IPS DF 6.9 (cell line): ENCODE data around the gene HTD2.

ENCODE experiments used
- DNase-seq: peaks from one replicate; pipeline ENCODE4 v3.0.0-alpha.2; 2013; ENCODE audit warnings: low read depth, low spot score
- H3K27ac ChIP-seq: one replicate; pipeline ENCODE4 v1.5.1; 2013; ENCODE audit warnings: low read length, control low read depth
- H3K27me3 ChIP-seq: 2 replicates; pipeline ENCODE4 v1.6.1; 2013; ENCODE audit warnings: mild to moderate bottlenecking, low read length; ENCODE audit not compliant: control insufficient read depth, insufficient read depth
- H3K36me3 ChIP-seq: 2 replicates; pipeline ENCODE4 v1.6.1; 2013; ENCODE audit warnings: low read length; ENCODE audit not compliant: control insufficient read depth, insufficient read depth
- H3K4me1 ChIP-seq: 2 replicates; pipeline ENCODE4 v1.6.1; 2013; ENCODE audit warnings: low read length; ENCODE audit not compliant: control insufficient read depth, insufficient read depth
- H3K4me3 ChIP-seq: 2 replicates; pipeline ENCODE4 v1.5.1; 2013; ENCODE audit warnings: mild to moderate bottlenecking, low read length
- H3K9me3 ChIP-seq: 2 replicates; pipeline ENCODE4 v1.6.1; 2013; ENCODE audit warnings: low read length, inconsistent platforms; ENCODE audit not compliant: control insufficient read depth, insufficient read depth
- WGBS: extraction: QIAGEN DNeasy Blood & Tissue Kit; methylation state at CpG from one replicate; pipeline ENCODE4 v1.1.7; 2013; ENCODE audit warnings: mixed read lengths, missing lambda C conversion rate; ENCODE audit not compliant: insufficient read length, insufficient coverage; 5-methylcytosine and 5-hydroxymethylcytosine counted together

Gene HTD2

GRCh38 chr3:58357402-58357801 is 51.1 kb downstream of the HTD2 start:
- DNase-seq = no peak
- H3K36me3 ChIP-seq = no peaks in the 10 kb centered on the region
- no peaks in the 10 kb centered on the region for H3K27me3 ChIP-seq
- no peaks in the 10 kb centered on the region for H3K4me1 ChIP-seq
- no peaks in the 10 kb centered on the region for H3K9me3 ChIP-seq
- no peak overlapping the region for H3K4me3 ChIP-seq
- no peak overlapping the region for H3K27ac ChIP-seq
- no CpG with 5 or more reads among the region's 3 CpGs for WGBS

- Histone ChIP-seq H3K4me1 (no peaks in the 10 kb centered on the region), H3K4me3 (no peak overlapping the region), H3K27ac (no peak overlapping the region), H3K27me3 (no peaks in the 10 kb centered on the region), H3K36me3 (no peaks in the 10 kb centered on the region), H3K9me3 (no peaks in the 10 kb centered on the region)
- WGBS = no CpG with 5 or more reads among the region's 3 CpGs
- no peak for DNase-seq
These were observed 51.8 kb downstream of the HTD2 start for GRCh38 chr3:58358092-58358491.

GRCh38 chr3:58358808-58359207 is 52.5 kb downstream of the HTD2 start:
- Histone ChIP-seq H3K4me3 (no peak overlapping the region), H3K27me3 (no peaks in the 10 kb centered on the region), H3K36me3 (no peaks in the 10 kb centered on the region), H3K9me3 (no peaks in the 10 kb centered on the region), H3K27ac (no peak overlapping the region), H3K4me1 (no peaks in the 10 kb centered on the region)
- DNase-seq = no peak
- no CpG with 5 or more reads among the region's 4 CpGs for WGBS

GRCh38 chr3:58359621-58360020 is 53.3 kb downstream of the HTD2 start:
- Histone ChIP-seq H3K27ac (no peak overlapping the region), H3K9me3 (no peaks in the 10 kb centered on the region), H3K4me3 (no peak overlapping the region), H3K4me1 (no peaks in the 10 kb centered on the region), H3K27me3 (no peaks in the 10 kb centered on the region), H3K36me3 (no peaks in the 10 kb centered on the region)
- no CpG with 5 or more reads among the region's 4 CpGs for WGBS
- DNase-seq = no peak

GRCh38 chr3:58361866-58362265 is 55.5 kb downstream of the HTD2 start:
- no peak overlapping the region for H3K27ac ChIP-seq
- H3K36me3 ChIP-seq = no peaks in the 10 kb centered on the region
- no peak overlapping the region for H3K4me3 ChIP-seq
- H3K9me3 ChIP-seq = no peaks in the 10 kb centered on the region
- H3K4me1 ChIP-seq = no peaks in the 10 kb centered on the region
- H3K27me3 ChIP-seq = no peaks in the 10 kb centered on the region
- DNase-seq = no peak

- Histone ChIP-seq H3K9me3 (no peaks in the 10 kb centered on the region), H3K27me3 (no peaks in the 10 kb centered on the region), H3K4me1 (no peaks in the 10 kb centered on the region), H3K4me3 (no peak overlapping the region), H3K27ac (no peak overlapping the region), H3K36me3 (no peaks in the 10 kb centered on the region)
- DNase-seq = no peak
- WGBS = no CpG with 5 or more reads among the region's 1 CpG
These were observed 60.4 kb downstream of the HTD2 start for GRCh38 chr3:58366699-58367098.

GRCh38 chr3:58369038-58369437 is 62.7 kb downstream of the HTD2 start:
- WGBS = no CpG with 5 or more reads among the region's 1 CpG
- H3K27ac ChIP-seq = no peak overlapping the region
- H3K36me3 ChIP-seq = no peaks in the 10 kb centered on the region
- H3K4me3 ChIP-seq = no peak overlapping the region
- no peaks in the 10 kb centered on the region for H3K27me3 ChIP-seq
- DNase-seq = no peak
- H3K9me3 ChIP-seq = no peaks in the 10 kb centered on the region
- no peaks in the 10 kb centered on the region for H3K4me1 ChIP-seq
